Adrenal gland (tissue), 12 donors: ENCODE results near the gene SDC3. TPM values are rescaled to one million over a fixed set of nuclear protein-coding genes. Genes with fewer than 3 reads are reported as not detected.
A peak's percentile ranks its signal among the peaks of the same experiment; 100 is the strongest.

Experiments used
- DNase-seq, 7 donors: peaks; one replicate each; pipeline ENCODE4 v3.0.0-alpha.2; 2019 to 2020
- H3K27ac ChIP-seq, 5 donors: fragments of 200-600 bp; sonication (generic) in 4 of 5; 1 replicate in 3 of 5; 2 replicates in 2 of 5; pipeline versions ENCODE4 v1.5.1 to v1.8.0; 2016 to 2020; ENCODE audit warnings: mild to moderate bottlenecking in 1 of 5
- H3K27me3 ChIP-seq: fragments of 200-600 bp; 2 replicates; pipeline ENCODE4 v1.8.0; 2021
- H3K36me3 ChIP-seq, 2 donors: fragments of 200-600 bp; replicated peaks in 1 of 2; 1 replicate in 1 of 2; 2 replicates in 1 of 2; pipeline versions ENCODE4 v1.5.1 to v1.8.0; 2018 to 2022
- H3K4me1 ChIP-seq, 2 donors: fragments of 200-600 bp; replicated peaks in 1 of 2; 1 replicate in 1 of 2; 2 replicates in 1 of 2; pipeline versions ENCODE4 v1.5.1 to v1.8.0; 2018 to 2021
- H3K4me3 ChIP-seq, 4 donors: fragments of 200-600 bp; sonication (generic) in 3 of 4; one replicate each; pipeline ENCODE4 v1.5.1; 2016 to 2018
- H3K9me3 ChIP-seq, 3 donors: fragments of 200-600 bp; sonication (generic) in 1 of 3; replicated peaks in 1 of 3; 1 replicate in 2 of 3; 2 replicates in 1 of 3; pipeline versions ENCODE4 v1.5.1 to v1.8.0; 2016 to 2021
- CTCF ChIP-seq, 6 experiments: fragments of 450-650 bp in 4 of 6; fragments of 200-600 bp in 2 of 6; sonication (generic) in 1 of 6; IDR thresholded peaks; 1 replicate in 5 of 6; 2 replicates in 1 of 6; pipeline versions ENCODE4 v1.5.1 to v1.8.0; 2016 to 2021; ENCODE audit warnings: antibody characterized with exemption in 6 of 6, mild to moderate bottlenecking in 2 of 6, moderate library complexity in 1 of 6
- POLR2A ChIP-seq, 2 donors: fragments of 450-650 bp; IDR thresholded peaks; one replicate each; pipeline ENCODE4 v1.6.1; 2017; ENCODE audit warnings: antibody characterized with exemption in 2 of 2, mild to moderate bottlenecking in 2 of 2, moderate library complexity in 1 of 2
- WGBS, 4 donors: extraction: QIAGEN DNeasy Blood & Tissue Kit in 2 of 4; methylation state at CpG; one replicate each; pipeline versions ENCODE4 v1.1.5 to v1.1.7; 2013 to 2017; 5-methylcytosine and 5-hydroxymethylcytosine counted together
- intact Hi-C, 2 donors: fragments of 100-400 bp; cut with DNase I; formaldehyde crosslinking; loops; one replicate each; pipeline versions ENCODE4 v1.14.1 to v1.15.0; 2022 to 2023
- polyA plus RNA-seq, 3 donors: library from polyadenylated mRNA; stranded (reverse); fragments of 200-250 nt in 2 of 3; fragments of 350-450 nt in 1 of 3; fragmentation: Illumina TruSeq in 1 of 3; extraction: RNeasy Lipid Tissue Mini Kit (QIAGEN cat#74804) in 1 of 3; gene quantifications; one replicate each; pipeline ENCODE4 v1.2.3, GENCODE V29; 2013 to 2014
- total RNA-seq, 9 donors: library from RNA; depleted of rRNA in 4 of 9; stranded (reverse); fragments of >200 nt in 4 of 9; fragments of 120-200 nt in 1 of 9; fragmentation: NEBNext Ultra II Directional in 1 of 9; extraction: Animal tissue kit (Norgen Biotek cat#: 25700) in 1 of 9; gene quantifications; one replicate each; pipeline versions ENCODE4 v1.1.0 to v1.2.4, GENCODE V29; 2013 to 2023
- donor health status: healthy with polysubstance abuse.
- donor health status: Bipolar disorder and iron deficiency.
- donor health status: DM: yes; HTN: yes; CAD: no.
- donor health status: DM: no; HTN: no; CAD: no.
- donor health status: DM: no; HTN: no; CAD: no.
- donor health status: DM: yes; HTN: yes; CAD: no.

SDC3 gene
- total and polyA plus RNA-seq, 12 donors = 40.1 to 536 (median 188) TPM

- DNase-seq = no peak
- TF ChIP-seq CTCF (IDR thresholded peaks at IDR 0.05) (no peak), POLR2A (IDR thresholded peaks at IDR 0.05) (no peak)
- intact Hi-C loops = no loop called here
- Histone ChIP-seq H3K9me3 (no peaks in the 10 kb centered on the region), H3K4me3 (no peak overlapping the region), H3K4me1 (peaks cover 58 to 61% of the 10 kb centered on the region in 2 donors), H3K36me3 (no peaks in the 10 kb centered on the region), H3K27ac (peak overlapping the region in 3 of 5 donors; percentile 68 to 78 (median 73)), H3K27me3 (no peaks in the 10 kb centered on the region)
- 87 to 91% (median 87%) methylated on average over 3 to 5 of the region's 5 CpGs for WGBS, 4 donors
Measured at GRCh38 chr1:30891227-30891552, 17.4 kb downstream of the SDC3 start.

GRCh38 chr1:30890502-30891226 lies 17.9 kb downstream of the SDC3 start:
- H3K4me1 ChIP-seq = peaks cover 54 to 56% of the 10 kb centered on the region in 2 donors
- no peak overlapping the region for H3K4me3 ChIP-seq
- no peaks in the 10 kb centered on the region for H3K36me3 ChIP-seq
- H3K9me3 ChIP-seq = no peaks in the 10 kb centered on the region
- TF ChIP-seq POLR2A (IDR thresholded peaks at IDR 0.05) (no peak), CTCF (IDR thresholded peaks at IDR 0.05) (no peak)
- no peaks in the 10 kb centered on the region for H3K27me3 ChIP-seq
- 69 to 79% (median 73%) methylated on average over 8 to 10 of the region's 10 CpGs for WGBS, 4 donors
- intact Hi-C loops = no loop called here
- DNase-seq = no peak
- peak overlapping the region in 3 of 5 donors; percentile 68 to 78 (median 73) for H3K27ac ChIP-seq

GRCh38 chr1:30889511-30889910 lies 19.0 kb downstream of the SDC3 start:
- H3K27me3 ChIP-seq = no peaks in the 10 kb centered on the region
- H3K4me1 ChIP-seq = peaks cover 46 to 48% of the 10 kb centered on the region in 2 donors
- intact Hi-C loops = no loop called here
- WGBS, 4 donors = 88 to 98% (median 92%) methylated on average over 5 of the region's 5 CpGs
- TF ChIP-seq CTCF (IDR thresholded peaks at IDR 0.05) (no peak), POLR2A (IDR thresholded peaks at IDR 0.05) (no peak)
- no peak for DNase-seq
- H3K36me3 ChIP-seq = no peaks in the 10 kb centered on the region
- H3K27ac ChIP-seq = peak overlapping the region in 3 of 5 donors; percentile 78 to 92 (median 91)
- no peak overlapping the region for H3K4me3 ChIP-seq
- H3K9me3 ChIP-seq = no peaks in the 10 kb centered on the region

GRCh38 chr1:30888975-30889374 lies 19.6 kb downstream of the SDC3 start:
- intact Hi-C loops = no loop called here
- WGBS, 4 donors = 64 to 72% (median 68%) methylated on average over 3 of the region's 3 CpGs
- no peaks in the 10 kb centered on the region for H3K9me3 ChIP-seq
- TF ChIP-seq CTCF (IDR thresholded peaks at IDR 0.05) (no peak), POLR2A (IDR thresholded peaks at IDR 0.05) (no peak)
- H3K4me1 ChIP-seq = peaks cover 44 to 48% of the 10 kb centered on the region in 2 donors
- peak overlapping the region; percentile 46 to 92 (median 78) for H3K27ac ChIP-seq
- H3K27me3 ChIP-seq = no peaks in the 10 kb centered on the region
- no peaks in the 10 kb centered on the region for H3K36me3 ChIP-seq
- H3K4me3 ChIP-seq = no peak overlapping the region
- no peak for DNase-seq
